NT2/D1 (cell line): Measurements from ENCODE around the gene ADGRG2.

Experiments
- YY1 ChIP-seq: IDR thresholded peaks from 2 replicates; pipeline ENCODE4 v1.6.1; 2011; ENCODE audit not compliant: insufficient read length, insufficient read depth
- ZNF274 ChIP-seq: IDR thresholded peaks from 2 replicates; pipeline ENCODE4 v1.6.1; 2011; ENCODE audit warnings: mild to moderate bottlenecking, low read depth, low read length

DNA sequence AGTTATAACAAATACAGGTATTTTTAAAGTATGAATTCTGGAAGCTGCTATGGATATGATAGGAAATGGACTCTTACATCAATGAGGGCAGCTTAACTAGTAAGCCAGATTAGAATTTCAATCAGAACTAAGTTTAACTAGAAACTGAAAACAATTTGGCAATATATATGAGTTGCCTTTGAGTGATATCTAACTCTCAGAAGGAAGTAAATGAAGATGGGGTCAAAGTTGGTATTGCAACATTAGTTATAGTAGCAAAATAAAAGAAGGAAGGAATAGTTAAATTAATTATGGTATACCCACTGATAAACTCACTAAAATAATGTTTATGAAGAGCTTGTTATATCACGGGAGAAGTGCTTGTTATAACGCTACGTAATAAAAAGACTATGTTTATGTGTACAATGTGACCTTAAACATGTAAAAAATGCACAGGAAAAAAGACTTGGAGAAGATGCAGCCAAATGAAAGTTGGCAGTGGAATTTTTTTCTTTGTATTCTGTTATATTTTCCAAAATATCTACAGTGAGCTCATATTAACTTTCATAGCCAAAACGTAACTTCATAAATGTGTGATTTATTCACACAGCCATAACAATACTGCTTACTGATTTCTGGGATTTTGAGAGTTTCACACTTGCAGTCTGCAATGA, 172.9 kb downstream of the ADGRG2 start:
- TF ChIP-seq ZNF274: no peak
- TF ChIP-seq YY1: no peak
